Measurements from ENCODE around the gene COX6A2.

- TF ChIP-seq, protein P1, sequence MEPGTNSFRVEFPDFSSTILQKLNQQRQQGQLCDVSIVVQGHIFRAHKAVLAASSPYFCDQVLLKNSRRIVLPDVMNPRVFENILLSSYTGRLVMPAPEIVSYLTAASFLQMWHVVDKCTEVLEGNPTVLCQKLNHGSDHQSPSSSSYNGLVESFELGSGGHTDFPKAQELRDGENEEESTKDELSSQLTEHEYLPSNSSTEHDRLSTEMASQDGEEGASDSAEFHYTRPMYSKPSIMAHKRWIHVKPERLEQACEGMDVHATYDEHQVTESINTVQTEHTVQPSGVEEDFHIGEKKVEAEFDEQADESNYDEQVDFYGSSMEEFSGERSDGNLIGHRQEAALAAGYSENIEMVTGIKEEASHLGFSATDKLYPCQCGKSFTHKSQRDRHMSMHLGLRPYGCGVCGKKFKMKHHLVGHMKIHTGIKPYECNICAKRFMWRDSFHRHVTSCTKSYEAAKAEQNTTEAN (CRISPR knock-in tag; IDR thresholded peaks at IDR 0.05), result no peak
- no peak for TF ChIP-seq CTCF (IDR thresholded peaks at IDR 0.05)
- no peak for TF ChIP-seq ZBTB21 (CRISPR knock-in tag; IDR thresholded peaks at IDR 0.05; ENCODE audit: borderline replicate concordance)
- TF ChIP-seq SMAD3 (CRISPR knock-in tag; IDR thresholded peaks at IDR 0.05; ENCODE audit: borderline replicate concordance), result no peak
- no peak for TF ChIP-seq JUN (CRISPR knock-in tag; IDR thresholded peaks at IDR 0.05)
- no peak for TF ChIP-seq MAX (CRISPR knock-in tag; IDR thresholded peaks at IDR 0.05)
- TF ChIP-seq, protein P2, sequence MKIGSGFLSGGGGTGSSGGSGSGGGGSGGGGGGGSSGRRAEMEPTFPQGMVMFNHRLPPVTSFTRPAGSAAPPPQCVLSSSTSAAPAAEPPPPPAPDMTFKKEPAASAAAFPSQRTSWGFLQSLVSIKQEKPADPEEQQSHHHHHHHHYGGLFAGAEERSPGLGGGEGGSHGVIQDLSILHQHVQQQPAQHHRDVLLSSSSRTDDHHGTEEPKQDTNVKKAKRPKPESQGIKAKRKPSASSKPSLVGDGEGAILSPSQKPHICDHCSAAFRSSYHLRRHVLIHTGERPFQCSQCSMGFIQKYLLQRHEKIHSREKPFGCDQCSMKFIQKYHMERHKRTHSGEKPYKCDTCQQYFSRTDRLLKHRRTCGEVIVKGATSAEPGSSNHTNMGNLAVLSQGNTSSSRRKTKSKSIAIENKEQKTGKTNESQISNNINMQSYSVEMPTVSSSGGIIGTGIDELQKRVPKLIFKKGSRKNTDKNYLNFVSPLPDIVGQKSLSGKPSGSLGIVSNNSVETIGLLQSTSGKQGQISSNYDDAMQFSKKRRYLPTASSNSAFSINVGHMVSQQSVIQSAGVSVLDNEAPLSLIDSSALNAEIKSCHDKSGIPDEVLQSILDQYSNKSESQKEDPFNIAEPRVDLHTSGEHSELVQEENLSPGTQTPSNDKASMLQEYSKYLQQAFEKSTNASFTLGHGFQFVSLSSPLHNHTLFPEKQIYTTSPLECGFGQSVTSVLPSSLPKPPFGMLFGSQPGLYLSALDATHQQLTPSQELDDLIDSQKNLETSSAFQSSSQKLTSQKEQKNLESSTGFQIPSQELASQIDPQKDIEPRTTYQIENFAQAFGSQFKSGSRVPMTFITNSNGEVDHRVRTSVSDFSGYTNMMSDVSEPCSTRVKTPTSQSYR (CRISPR knock-in tag; IDR thresholded peaks at IDR 0.05), result no peak
Observed at GRCh38 chr16:31403590-31404352, 24.4 kb downstream of the COX6A2 start.
